Ovary (tissue), 3 donors: ENCODE measurements around the gene PBX1.

ENCODE experiments used
- CTCF ChIP-seq, 3 donors: fragments of 450-650 bp in 2 of 3; fragments of 200-600 bp in 1 of 3; IDR thresholded peaks; one replicate each; pipeline versions ENCODE4 v1.5.1 to v1.8.0; 2016 to 2022; ENCODE audit warnings: antibody characterized with exemption in 3 of 3, mild to moderate bottlenecking in 1 of 3
- POLR2A ChIP-seq: fragments of 450-650 bp; IDR thresholded peaks from one replicate; pipeline ENCODE4 v1.6.1; 2017; ENCODE audit warnings: antibody characterized with exemption, mild to moderate bottlenecking, moderate library complexity
- donor health status: DM: no; HTN: no; CAD: no.

- TF ChIP-seq POLR2A (no peak), CTCF (IDR thresholded peaks at IDR 0.05) (no peak)
Measured at GRCh38 chr1:164668491-164669400, 109.8 kb downstream of the PBX1 start.
